DND-41 (cell line): ENCODE data around the gene TPD52L1.

Experiments used
- ATAC-seq: fragments of 200-7000 bp; cut with Tn5 transposase; 3 replicates; pipeline ENCODE4 v1.9.1; 2021; ENCODE audit warnings: low read depth; ENCODE audit not compliant: insufficient read depth
- DNase-seq: peaks from one replicate; pipeline ENCODE4 v3.0.0-alpha.2; 2020
- H2AFZ ChIP-seq: 2 replicates; pipeline ENCODE4 v1.6.0; 2012; ENCODE audit warnings: low read depth, low read length
- H3K27ac ChIP-seq: 2 replicates; pipeline ENCODE4 v1.5.1; 2012; ENCODE audit warnings: low read length, inconsistent platforms
- H3K27me3 ChIP-seq: fragments of 200-600 bp; sonication (generic); 2 replicates; pipeline ENCODE4 v1.6.0; 2012; ENCODE audit warnings: low read length, mild to moderate bottlenecking, inconsistent platforms; ENCODE audit not compliant: insufficient read depth, poor library complexity
- H3K36me3 ChIP-seq: 2 replicates; pipeline ENCODE4 v1.5.1; 2012; ENCODE audit warnings: low read length, inconsistent platforms; ENCODE audit not compliant: insufficient read depth
- H3K4me1 ChIP-seq: 2 replicates; pipeline ENCODE4 v1.5.1; 2012; ENCODE audit warnings: mild to moderate bottlenecking, low read length; ENCODE audit not compliant: insufficient read depth
- H3K4me2 ChIP-seq: 2 replicates; pipeline ENCODE4 v1.6.0; 2012; ENCODE audit warnings: mild to moderate bottlenecking, moderate library complexity, low read length, inconsistent platforms; ENCODE audit not compliant: insufficient read depth
- H3K4me3 ChIP-seq, 2 experiments: fragments of 200-600 bp in 1 of 2; shearing (Covaris generic) in 1 of 2; 2 replicates each; pipeline ENCODE4 v1.5.1; 2012 to 2016; ENCODE audit warnings: inconsistent platforms in 2 of 2, low read length in 2 of 2, mild to moderate bottlenecking in 2 of 2, low read depth in 1 of 2, moderate library complexity in 1 of 2
- H3K79me2 ChIP-seq: 2 replicates; pipeline ENCODE4 v1.6.0; 2012; ENCODE audit warnings: low read length, inconsistent platforms; ENCODE audit not compliant: insufficient read depth
- H3K9ac ChIP-seq: 2 replicates; pipeline ENCODE4 v1.6.0; 2012; ENCODE audit warnings: low read depth, mild to moderate bottlenecking, inconsistent platforms, low read length, moderate library complexity
- H3K9me3 ChIP-seq: 2 replicates; pipeline ENCODE4 v1.5.1; 2012; ENCODE audit warnings: low read length, moderate library complexity, mild to moderate bottlenecking, inconsistent platforms; ENCODE audit not compliant: insufficient read depth, severe bottlenecking
- H4K20me1 ChIP-seq: 2 replicates; pipeline ENCODE4 v1.6.0; 2012; ENCODE audit warnings: low read length; ENCODE audit not compliant: insufficient read depth
- EZH2 ChIP-seq: IDR thresholded peaks from 3 replicates; pipeline ENCODE4 v1.6.1; 2012; ENCODE audit warnings: borderline replicate concordance, low read depth, mild to moderate bottlenecking, moderate library complexity, low read length, inconsistent platforms; ENCODE audit not compliant: severe bottlenecking
- TF ChIP-seq, protein P1 (sequence below): IDR thresholded peaks from 2 replicates; pipeline ENCODE4 v1.5.1; 2012; ENCODE audit warnings: borderline replicate concordance, low read length, moderate library complexity, mild to moderate bottlenecking; ENCODE audit not compliant: poor library complexity, severe bottlenecking; ENCODE audit errors: extremely low read depth

The TPD52L1 gene

DNA sequence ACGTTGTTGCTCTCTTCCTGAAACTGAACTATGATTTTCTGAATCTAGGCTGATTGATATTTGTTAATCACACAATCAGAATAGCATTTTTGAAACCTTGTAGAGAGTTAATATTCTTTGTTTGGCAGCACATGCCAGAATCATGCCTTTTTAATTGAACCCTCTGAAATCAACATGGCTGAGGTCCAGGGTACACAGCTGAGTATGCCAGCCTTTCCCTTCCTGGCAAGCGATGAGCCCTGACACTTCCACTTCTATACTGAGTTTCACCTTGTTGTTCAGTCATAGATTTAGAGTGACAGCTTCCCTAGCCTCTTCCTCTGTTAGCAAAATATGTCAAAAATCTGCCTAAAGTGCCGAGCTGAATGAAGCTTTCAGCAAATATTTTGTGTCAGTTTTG is 141.4 kb downstream of the TPD52L1 start:
- Histone ChIP-seq H3K9ac (no peak overlapping the region), H2AFZ (no peak overlapping the region), H3K79me2 (peaks cover 14% of the 10 kb centered on the region), H3K36me3 (peaks cover 85% of the 10 kb centered on the region), H3K4me2 (no peak overlapping the region), H4K20me1 (peaks cover 4% of the 10 kb centered on the region; the same call in 1 of the 2 replicates), H3K9me3 (no peaks in the 10 kb centered on the region), H3K27me3 (no peaks in the 10 kb centered on the region), H3K4me3 (no peak overlapping the region), H3K27ac (no peak overlapping the region), H3K4me1 (peaks cover 9% of the 10 kb centered on the region)
- no peak for TF ChIP-seq EZH2
- TF ChIP-seq, protein P1, sequence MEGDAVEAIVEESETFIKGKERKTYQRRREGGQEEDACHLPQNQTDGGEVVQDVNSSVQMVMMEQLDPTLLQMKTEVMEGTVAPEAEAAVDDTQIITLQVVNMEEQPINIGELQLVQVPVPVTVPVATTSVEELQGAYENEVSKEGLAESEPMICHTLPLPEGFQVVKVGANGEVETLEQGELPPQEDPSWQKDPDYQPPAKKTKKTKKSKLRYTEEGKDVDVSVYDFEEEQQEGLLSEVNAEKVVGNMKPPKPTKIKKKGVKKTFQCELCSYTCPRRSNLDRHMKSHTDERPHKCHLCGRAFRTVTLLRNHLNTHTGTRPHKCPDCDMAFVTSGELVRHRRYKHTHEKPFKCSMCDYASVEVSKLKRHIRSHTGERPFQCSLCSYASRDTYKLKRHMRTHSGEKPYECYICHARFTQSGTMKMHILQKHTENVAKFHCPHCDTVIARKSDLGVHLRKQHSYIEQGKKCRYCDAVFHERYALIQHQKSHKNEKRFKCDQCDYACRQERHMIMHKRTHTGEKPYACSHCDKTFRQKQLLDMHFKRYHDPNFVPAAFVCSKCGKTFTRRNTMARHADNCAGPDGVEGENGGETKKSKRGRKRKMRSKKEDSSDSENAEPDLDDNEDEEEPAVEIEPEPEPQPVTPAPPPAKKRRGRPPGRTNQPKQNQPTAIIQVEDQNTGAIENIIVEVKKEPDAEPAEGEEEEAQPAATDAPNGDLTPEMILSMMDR = no peak
- ATAC-seq = no peak
- no peak for DNase-seq

GRCh38 chr6:125296471-125296870 is 142.9 kb downstream of the TPD52L1 start:
- Histone ChIP-seq H3K4me2 (no peak overlapping the region), H3K79me2 (peaks cover 29% of the 10 kb centered on the region), H3K4me1 (peaks cover 20% of the 10 kb centered on the region), H3K36me3 (peaks cover 76% of the 10 kb centered on the region), H3K9me3 (no peaks in the 10 kb centered on the region), H3K27ac (no peak overlapping the region), H3K9ac (no peak overlapping the region), H3K27me3 (no peaks in the 10 kb centered on the region), H2AFZ (no peak overlapping the region), H4K20me1 (peaks cover 4% of the 10 kb centered on the region; the same call in 1 of the 2 replicates), H3K4me3 (no peak overlapping the region)
- no peak for TF ChIP-seq EZH2
- TF ChIP-seq, protein P1 = no peak
- DNase-seq (no peak), ATAC-seq (no peak)

DNA sequence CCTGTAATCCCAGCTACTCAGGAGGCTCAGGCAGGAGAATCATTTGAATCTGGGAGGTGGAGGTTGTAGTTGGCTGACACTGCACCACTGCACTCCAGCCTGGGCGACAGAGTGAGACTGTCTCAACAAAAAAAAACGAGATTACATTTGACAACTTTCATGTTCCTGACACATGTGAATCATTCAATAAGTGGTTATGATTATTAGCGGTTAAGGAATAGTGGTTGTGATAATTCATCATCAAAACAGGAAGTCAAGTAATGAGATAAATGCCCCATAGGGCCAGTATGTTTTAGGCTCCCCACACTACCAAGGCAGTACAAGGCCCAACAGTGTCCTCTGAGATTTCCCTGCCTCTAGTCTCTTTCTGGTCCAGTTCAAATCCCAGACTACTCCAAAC is 145.7 kb downstream of the TPD52L1 start:
- Histone ChIP-seq H3K4me1 (peaks cover 32% of the 10 kb centered on the region), H3K4me2 (peak overlapping the region; percentile 86; the same call in 1 of the 2 replicates), H3K79me2 (peaks cover 32% of the 10 kb centered on the region), H3K27ac (no peak overlapping the region), H4K20me1 (no peaks in the 10 kb centered on the region), H3K27me3 (no peaks in the 10 kb centered on the region), H3K9me3 (no peaks in the 10 kb centered on the region), H3K9ac (no peak overlapping the region), H3K36me3 (peaks cover 53% of the 10 kb centered on the region), H2AFZ (no peak overlapping the region), H3K4me3 (no peak overlapping the region)
- DNase-seq (no peak), ATAC-seq (no peak)
- TF ChIP-seq, protein P1 = no peak
- TF ChIP-seq EZH2 = no peak

- H3K79me2 ChIP-seq = peaks cover 30% of the 10 kb centered on the region
- TF ChIP-seq, protein P1 = no peak
- no peak for TF ChIP-seq EZH2
Observed at GRCh38 chr6:125300992-125301434, 147.4 kb downstream of the TPD52L1 start.

More at GRCh38 chr6:125300992-125301434, 147.4 kb downstream of the TPD52L1 start:
- Histone ChIP-seq H3K4me3 (peak overlapping the region; percentile 52 to 64; a peak in 3 of 4 replicates), H3K9me3 (no peaks in the 10 kb centered on the region), H3K4me2 (peak overlapping the region; percentile 86), H2AFZ (peak overlapping the region; percentile 92), H3K4me1 (peaks cover 32% of the 10 kb centered on the region), H3K27ac (peak overlapping the region; percentile 84), H3K36me3 (peaks cover 40% of the 10 kb centered on the region), H3K27me3 (no peaks in the 10 kb centered on the region), H3K9ac (peak overlapping the region; percentile 85), H4K20me1 (no peaks in the 10 kb centered on the region)
- ATAC-seq = no peak
- no peak for DNase-seq
